ENCODE results near the gene TYK2. TPM values are rescaled to one million over a fixed set of nuclear protein-coding genes. Genes with fewer than 3 reads are reported as not detected.

TYK2 gene
- total and polyA plus RNA-seq, 9 of the 15 experiments (the other 6 are each of a cell fraction or from before 2014, with no cell fraction given) = 15.0 to 182 (median 85.9) TPM

GRCh38 chr19:10421240-10422045, 41.1 kb upstream of the TYK2 start (continued):
- TF ChIP-seq ATF2 (CRISPR knock-in tag; IDR thresholded peaks at IDR 0.05) = no peak
- no peak for TF ChIP-seq SRSF3 (IDR thresholded peaks at IDR 0.05; ENCODE audit: insufficient read depth, low read length)
- TF ChIP-seq, protein P1, sequence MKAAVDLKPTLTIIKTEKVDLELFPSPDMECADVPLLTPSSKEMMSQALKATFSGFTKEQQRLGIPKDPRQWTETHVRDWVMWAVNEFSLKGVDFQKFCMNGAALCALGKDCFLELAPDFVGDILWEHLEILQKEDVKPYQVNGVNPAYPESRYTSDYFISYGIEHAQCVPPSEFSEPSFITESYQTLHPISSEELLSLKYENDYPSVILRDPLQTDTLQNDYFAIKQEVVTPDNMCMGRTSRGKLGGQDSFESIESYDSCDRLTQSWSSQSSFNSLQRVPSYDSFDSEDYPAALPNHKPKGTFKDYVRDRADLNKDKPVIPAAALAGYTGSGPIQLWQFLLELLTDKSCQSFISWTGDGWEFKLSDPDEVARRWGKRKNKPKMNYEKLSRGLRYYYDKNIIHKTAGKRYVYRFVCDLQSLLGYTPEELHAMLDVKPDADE (conservative IDR thresholded peaks at IDR 0.05; ENCODE audit: control insufficient read depth, low read depth, low read length) = no peak
- TF ChIP-seq RBM34 (IDR thresholded peaks at IDR 0.05; ENCODE audit: borderline replicate concordance, insufficient read depth, low read length) = no peak
- no peak for TF ChIP-seq JUNB (CRISPR knock-in tag; conservative IDR thresholded peaks at IDR 0.05)
- TF ChIP-seq NR2F6 (CRISPR knock-in tag; IDR thresholded peaks at IDR 0.05) = no peak
- no peak for TF ChIP-seq SNRNP70 (optimal IDR thresholded peaks at IDR 0.05; ENCODE audit: low read depth, low read length)
- TF ChIP-seq, protein P2, sequence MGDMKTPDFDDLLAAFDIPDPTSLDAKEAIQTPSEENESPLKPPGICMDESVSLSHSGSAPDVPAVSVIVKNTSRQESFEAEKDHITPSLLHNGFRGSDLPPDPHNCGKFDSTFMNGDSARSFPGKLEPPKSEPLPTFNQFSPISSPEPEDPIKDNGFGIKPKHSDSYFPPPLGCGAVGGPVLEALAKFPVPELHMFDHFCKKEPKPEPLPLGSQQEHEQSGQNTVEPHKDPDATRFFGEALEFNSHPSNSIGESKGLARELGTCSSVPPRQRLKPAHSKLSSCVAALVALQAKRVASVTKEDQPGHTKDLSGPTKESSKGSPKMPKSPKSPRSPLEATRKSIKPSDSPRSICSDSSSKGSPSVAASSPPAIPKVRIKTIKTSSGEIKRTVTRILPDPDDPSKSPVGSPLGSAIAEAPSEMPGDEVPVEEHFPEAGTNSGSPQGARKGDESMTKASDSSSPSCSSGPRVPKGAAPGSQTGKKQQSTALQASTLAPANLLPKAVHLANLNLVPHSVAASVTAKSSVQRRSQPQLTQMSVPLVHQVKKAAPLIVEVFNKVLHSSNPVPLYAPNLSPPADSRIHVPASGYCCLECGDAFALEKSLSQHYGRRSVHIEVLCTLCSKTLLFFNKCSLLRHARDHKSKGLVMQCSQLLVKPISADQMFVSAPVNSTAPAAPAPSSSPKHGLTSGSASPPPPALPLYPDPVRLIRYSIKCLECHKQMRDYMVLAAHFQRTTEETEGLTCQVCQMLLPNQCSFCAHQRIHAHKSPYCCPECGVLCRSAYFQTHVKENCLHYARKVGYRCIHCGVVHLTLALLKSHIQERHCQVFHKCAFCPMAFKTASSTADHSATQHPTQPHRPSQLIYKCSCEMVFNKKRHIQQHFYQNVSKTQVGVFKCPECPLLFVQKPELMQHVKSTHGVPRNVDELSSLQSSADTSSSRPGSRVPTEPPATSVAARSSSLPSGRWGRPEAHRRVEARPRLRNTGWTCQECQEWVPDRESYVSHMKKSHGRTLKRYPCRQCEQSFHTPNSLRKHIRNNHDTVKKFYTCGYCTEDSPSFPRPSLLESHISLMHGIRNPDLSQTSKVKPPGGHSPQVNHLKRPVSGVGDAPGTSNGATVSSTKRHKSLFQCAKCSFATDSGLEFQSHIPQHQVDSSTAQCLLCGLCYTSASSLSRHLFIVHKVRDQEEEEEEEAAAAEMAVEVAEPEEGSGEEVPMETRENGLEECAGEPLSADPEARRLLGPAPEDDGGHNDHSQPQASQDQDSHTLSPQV (IDR thresholded peaks at IDR 0.05) = no peak
- TF ChIP-seq ZNF740 (CRISPR knock-in tag; IDR thresholded peaks at IDR 0.05) = peak; percentile 72; the same call in 1 of the 2 replicates
- no peak for TF ChIP-seq ZNF740 (tag; IDR thresholded peaks at IDR 0.05)
- TF ChIP-seq, protein P3, sequence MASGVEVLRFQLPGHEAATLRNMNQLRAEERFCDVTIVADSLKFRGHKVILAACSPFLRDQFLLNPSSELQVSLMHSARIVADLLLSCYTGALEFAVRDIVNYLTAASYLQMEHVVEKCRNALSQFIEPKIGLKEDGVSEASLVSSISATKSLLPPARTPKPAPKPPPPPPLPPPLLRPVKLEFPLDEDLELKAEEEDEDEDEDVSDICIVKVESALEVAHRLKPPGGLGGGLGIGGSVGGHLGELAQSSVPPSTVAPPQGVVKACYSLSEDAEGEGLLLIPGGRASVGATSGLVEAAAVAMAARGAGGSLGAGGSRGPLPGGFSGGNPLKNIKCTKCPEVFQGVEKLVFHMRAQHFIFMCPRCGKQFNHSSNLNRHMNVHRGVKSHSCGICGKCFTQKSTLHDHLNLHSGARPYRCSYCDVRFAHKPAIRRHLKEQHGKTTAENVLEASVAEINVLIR (CRISPR knock-in tag; IDR thresholded peaks at IDR 0.05) = no peak
- TF ChIP-seq E4F1 (CRISPR knock-in tag; IDR thresholded peaks at IDR 0.05; ENCODE audit: borderline replicate concordance) = no peak
- no peak for TF ChIP-seq SMARCE1 (IDR thresholded peaks at IDR 0.05)
- TF ChIP-seq ZNF23 (CRISPR knock-in tag; IDR thresholded peaks at IDR 0.05) = no peak

Data from K562 (cell line).